SK-N-SH treated with all-trans-retinoic acid at 6 μM for 48 hours (cell line): ENCODE results near the gene CHAC1.

Experiments used
- CSRNP3 ChIP-seq: fragments of 250-450 bp; sonication (Bioruptor Pico); IDR thresholded peaks from 2 replicates; pipeline ENCODE4 v1.5.1; 2021; ENCODE audit warnings: mild to moderate bottlenecking, moderate library complexity
- RARB ChIP-seq: fragments of 250-450 bp; sonication (Bioruptor Pico); IDR thresholded peaks from 2 replicates; pipeline ENCODE4 v1.8.0; 2021; ENCODE audit warnings: mild to moderate bottlenecking, moderate library complexity

- TF ChIP-seq CSRNP3 (CRISPR knock-in tag) (no peak), RARB (CRISPR knock-in tag) (no peak)
Measured at GRCh38 chr15:40931300-40932142, 21.8 kb upstream of the CHAC1 start.
